Progenitor cell of endocrine pancreas (in vitro differentiated cells): ENCODE measurements around the gene ST8SIA4. TPM values are rescaled to one million over a fixed set of nuclear protein-coding genes. Genes with fewer than 3 reads are reported as not detected.

Source experiments
- DNase-seq: peaks from one replicate; pipeline ENCODE4 v3.0.0; 2021; ENCODE audit warnings: low spot score; ENCODE audit not compliant: unreplicated experiment
- H3K27ac Mint-ChIP-seq: 2 replicates; pipeline ENCODE4 v1.8.0; 2021; ENCODE audit warnings: mild to moderate bottlenecking, moderate library complexity, mixed read lengths
- H3K27me3 Mint-ChIP-seq: 2 replicates; pipeline ENCODE4 v1.8.0; 2021; ENCODE audit warnings: mixed read lengths
- H3K36me3 Mint-ChIP-seq: 2 replicates; pipeline ENCODE4 v1.8.0; 2022; ENCODE audit warnings: mixed read lengths; ENCODE audit not compliant: insufficient read depth
- H3K4me1 Mint-ChIP-seq: 2 replicates; pipeline ENCODE4 v1.8.0; 2021; ENCODE audit warnings: low read depth, mixed read lengths
- H3K4me3 Mint-ChIP-seq: 2 replicates; pipeline ENCODE4 v1.8.0; 2021; ENCODE audit warnings: low read depth, mild to moderate bottlenecking, moderate library complexity, mixed read lengths
- H3K9me3 Mint-ChIP-seq: 2 replicates; pipeline ENCODE4 v1.8.0; 2021; ENCODE audit warnings: low read depth, mixed read lengths
- long read RNA-seq: library from polyadenylated mRNA; unstranded; transcript quantifications from one replicate; pipeline ENCODE4 v2.0.0, GENCODE V29; 2020
- total RNA-seq: library from RNA; stranded (reverse); gene quantifications from 2 replicates; pipeline ENCODE4 v1.2.1, GENCODE V29; 2021
- TF ChIP-seq, protein P1 (sequence below): fragments of 200-600 bp; sonication (generic); IDR thresholded peaks from one replicate; pipeline ENCODE4 v1.5.0; 2021; ENCODE audit warnings: antibody characterized with exemption, mild to moderate bottlenecking; ENCODE audit not compliant: unreplicated experiment

ST8SIA4 gene, protein sequence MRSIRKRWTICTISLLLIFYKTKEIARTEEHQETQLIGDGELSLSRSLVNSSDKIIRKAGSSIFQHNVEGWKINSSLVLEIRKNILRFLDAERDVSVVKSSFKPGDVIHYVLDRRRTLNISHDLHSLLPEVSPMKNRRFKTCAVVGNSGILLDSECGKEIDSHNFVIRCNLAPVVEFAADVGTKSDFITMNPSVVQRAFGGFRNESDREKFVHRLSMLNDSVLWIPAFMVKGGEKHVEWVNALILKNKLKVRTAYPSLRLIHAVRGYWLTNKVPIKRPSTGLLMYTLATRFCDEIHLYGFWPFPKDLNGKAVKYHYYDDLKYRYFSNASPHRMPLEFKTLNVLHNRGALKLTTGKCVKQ
- total RNA-seq: 5.5 and 6.8 TPM in 2 replicates
- long read RNA-seq, full-length matches to known transcripts: 22 of 28 reads
- long read RNA-seq, partial matches to known transcripts: 4 of 28 reads
- long read RNA-seq, other reads (novel, unspliced or antisense): 2 of 28 reads

DNA sequence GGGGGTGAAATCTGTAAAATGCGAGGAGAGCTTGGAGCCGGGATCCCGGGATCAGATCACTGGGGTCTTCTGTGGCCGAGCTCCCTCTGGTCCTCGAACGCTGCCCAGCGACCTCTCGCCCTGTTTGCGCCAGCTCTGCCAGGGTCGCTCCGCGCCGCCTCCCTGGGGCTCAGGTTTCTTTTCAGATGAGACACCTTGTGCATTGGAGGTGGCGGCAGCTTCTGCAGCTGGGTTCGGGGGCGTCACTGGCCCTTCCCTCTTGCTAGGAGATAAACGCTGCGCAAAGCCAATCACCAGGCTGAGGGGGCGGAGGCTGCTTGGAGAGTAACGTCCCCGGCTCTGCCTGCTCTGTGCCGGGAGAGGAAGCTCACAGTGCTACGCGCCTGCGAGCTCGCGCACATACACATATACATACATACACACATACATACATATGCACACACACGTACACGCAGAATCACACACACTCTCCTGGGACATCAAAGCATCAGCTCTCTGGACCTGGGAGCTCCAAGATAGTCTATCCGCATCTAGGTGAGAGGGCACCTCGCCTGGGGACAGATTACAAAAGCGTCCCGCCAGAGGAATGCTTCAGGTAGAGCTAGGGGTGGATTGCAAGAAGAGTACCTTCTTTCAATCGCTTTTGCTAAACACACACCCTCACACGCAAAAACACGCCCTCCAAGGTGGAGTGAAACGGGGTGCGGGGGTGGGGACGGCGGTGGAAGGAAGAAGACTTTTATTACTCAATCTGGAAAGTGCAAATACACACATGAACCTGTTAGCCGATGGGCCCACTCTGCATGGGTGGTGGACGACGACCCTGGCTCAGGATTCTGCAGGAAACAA is at the start of gene ST8SIA4:
ST8SIA4 (minus strand) TSS at position 244 of the 849 bp plus-strand sequence. CDS start 327 bp downstream, outside the sequence.
- peaks cover 61% of the 10 kb centered on the region for H3K27me3 Mint-ChIP-seq
- H3K9me3 Mint-ChIP-seq: no peaks in the 10 kb centered on the region
- H3K27ac Mint-ChIP-seq: peak within 1 kb of the TSS; percentile 34
- DNase-seq: peak; percentile 45
- H3K4me1 Mint-ChIP-seq: peaks cover 23% of the 10 kb centered on the region
- peak within 1 kb of the TSS; percentile 74 for H3K4me3 Mint-ChIP-seq
- TF ChIP-seq, protein P1, sequence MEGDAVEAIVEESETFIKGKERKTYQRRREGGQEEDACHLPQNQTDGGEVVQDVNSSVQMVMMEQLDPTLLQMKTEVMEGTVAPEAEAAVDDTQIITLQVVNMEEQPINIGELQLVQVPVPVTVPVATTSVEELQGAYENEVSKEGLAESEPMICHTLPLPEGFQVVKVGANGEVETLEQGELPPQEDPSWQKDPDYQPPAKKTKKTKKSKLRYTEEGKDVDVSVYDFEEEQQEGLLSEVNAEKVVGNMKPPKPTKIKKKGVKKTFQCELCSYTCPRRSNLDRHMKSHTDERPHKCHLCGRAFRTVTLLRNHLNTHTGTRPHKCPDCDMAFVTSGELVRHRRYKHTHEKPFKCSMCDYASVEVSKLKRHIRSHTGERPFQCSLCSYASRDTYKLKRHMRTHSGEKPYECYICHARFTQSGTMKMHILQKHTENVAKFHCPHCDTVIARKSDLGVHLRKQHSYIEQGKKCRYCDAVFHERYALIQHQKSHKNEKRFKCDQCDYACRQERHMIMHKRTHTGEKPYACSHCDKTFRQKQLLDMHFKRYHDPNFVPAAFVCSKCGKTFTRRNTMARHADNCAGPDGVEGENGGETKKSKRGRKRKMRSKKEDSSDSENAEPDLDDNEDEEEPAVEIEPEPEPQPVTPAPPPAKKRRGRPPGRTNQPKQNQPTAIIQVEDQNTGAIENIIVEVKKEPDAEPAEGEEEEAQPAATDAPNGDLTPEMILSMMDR: no peak
- H3K36me3 Mint-ChIP-seq: no peaks in the 10 kb centered on the region

DNA sequence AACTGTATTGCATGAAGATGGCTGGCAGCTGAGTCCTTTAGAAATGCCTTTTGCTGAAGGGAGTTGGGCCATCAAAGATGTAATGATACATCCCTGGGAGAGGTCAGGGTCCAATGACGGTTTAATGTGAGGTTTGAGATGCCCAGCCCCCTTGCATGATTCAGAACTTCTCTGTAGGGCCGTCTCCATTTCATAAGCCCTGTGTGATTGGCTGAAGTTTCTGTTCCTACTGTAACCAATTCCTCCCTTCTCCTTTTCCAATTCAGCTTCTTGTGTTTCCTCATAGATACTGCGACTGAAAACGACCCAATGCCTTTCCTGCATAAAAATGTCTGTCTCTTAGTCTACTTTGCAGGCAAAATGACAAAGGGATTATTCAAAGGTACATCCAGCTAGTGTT is 47.9 kb upstream of the ST8SIA4 start:
- no peaks in the 10 kb centered on the region for H3K4me1 Mint-ChIP-seq
- peaks cover 4% of the 10 kb centered on the region for H3K9me3 Mint-ChIP-seq
- TF ChIP-seq, protein P1: no peak
- no peak for DNase-seq
- no peak overlapping the region for H3K27ac Mint-ChIP-seq
- H3K36me3 Mint-ChIP-seq: no peaks in the 10 kb centered on the region
- H3K27me3 Mint-ChIP-seq: no peaks in the 10 kb centered on the region
- H3K4me3 Mint-ChIP-seq: no peak overlapping the region

DNA sequence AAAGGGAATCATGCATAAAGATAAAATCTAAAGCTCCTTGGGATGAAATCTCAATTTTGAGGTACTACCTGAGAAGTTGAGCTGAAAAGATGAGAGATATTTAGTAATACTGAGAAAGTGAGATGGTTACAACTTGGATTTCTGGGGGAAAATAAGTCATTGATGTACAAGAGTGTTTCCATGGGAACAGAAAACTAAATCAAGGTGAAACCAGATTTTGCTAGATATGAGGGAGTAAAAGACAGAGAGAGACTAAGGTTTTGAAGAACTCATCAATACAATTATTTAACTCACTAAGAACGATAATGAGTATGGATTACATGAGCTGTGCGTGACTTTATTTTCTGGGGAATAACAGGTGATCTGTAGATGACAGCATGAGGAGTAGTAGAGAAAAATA is 10.2 kb upstream of the ST8SIA4 start:
- Mint-ChIP-seq H3K4me1 (no peaks in the 10 kb centered on the region), H3K36me3 (no peaks in the 10 kb centered on the region), H3K27me3 (no peaks in the 10 kb centered on the region), H3K4me3 (no peak overlapping the region), H3K27ac (no peak overlapping the region), H3K9me3 (peaks cover 3% of the 10 kb centered on the region)
- no peak for DNase-seq
- TF ChIP-seq, protein P1: no peak

DNA sequence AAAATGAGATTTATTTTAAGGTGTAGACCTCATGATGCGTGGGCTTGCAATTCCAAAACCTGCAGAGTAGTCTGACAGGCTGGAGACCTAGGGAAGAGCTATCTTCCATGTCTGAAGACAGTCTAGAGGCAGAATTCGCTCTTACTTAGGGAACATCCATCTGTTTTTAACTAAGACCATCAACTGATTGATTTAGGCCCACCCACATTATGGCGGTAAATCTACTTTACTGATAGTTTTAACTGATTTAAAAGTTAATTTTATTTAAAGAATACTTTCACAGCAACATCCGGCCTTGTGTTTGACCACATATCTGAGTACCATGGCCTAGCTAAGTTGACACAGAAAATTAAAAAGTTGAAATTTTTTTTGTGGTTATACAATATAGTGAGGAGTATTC is 6.0 kb upstream of the ST8SIA4 start:
- Mint-ChIP-seq H3K9me3 (no peaks in the 10 kb centered on the region), H3K36me3 (no peaks in the 10 kb centered on the region), H3K4me3 (no peak overlapping the region), H3K27ac (no peak overlapping the region), H3K4me1 (no peaks in the 10 kb centered on the region), H3K27me3 (peaks cover 22% of the 10 kb centered on the region)
- TF ChIP-seq, protein P1: no peak
- no peak for DNase-seq

DNA sequence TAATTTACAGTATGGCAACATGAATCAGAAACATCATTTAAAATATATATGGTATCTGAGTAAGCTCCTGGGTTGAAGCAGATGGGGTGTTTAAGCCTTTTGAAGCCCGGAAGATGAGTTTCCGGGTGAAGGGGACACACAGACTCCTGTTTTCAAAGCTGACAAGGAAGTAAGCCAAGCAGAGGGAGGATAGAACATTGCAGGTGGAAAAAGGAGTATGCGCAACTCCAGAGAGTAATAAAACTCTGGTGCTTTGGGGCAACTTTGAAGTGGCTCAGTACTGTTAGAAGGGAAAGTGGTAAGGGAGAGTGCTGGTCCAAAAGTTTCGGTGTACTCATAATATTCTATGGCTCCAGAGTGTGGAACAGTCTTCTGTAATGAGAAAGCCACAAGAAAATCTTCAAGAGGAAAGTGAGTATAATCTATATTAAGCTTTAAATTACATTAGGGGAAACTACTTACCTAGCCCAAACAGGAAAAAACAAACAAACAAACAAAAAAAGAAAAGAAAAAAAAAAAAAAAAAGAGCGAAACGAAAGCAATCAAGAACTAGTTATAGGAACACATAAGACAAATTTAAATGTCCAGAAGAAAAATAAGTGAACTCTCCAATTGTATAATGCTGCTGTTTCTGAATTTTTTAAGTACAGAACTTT is 2.3 kb upstream of the ST8SIA4 start:
- Mint-ChIP-seq H3K4me1 (peaks cover 19% of the 10 kb centered on the region), H3K36me3 (no peaks in the 10 kb centered on the region), H3K9me3 (no peaks in the 10 kb centered on the region), H3K27ac (no peak overlapping the region), H3K4me3 (no peak overlapping the region), H3K27me3 (peaks cover 49% of the 10 kb centered on the region)
- DNase-seq: no peak
- TF ChIP-seq, protein P1: no peak
